A673 (cell line): ENCODE results near the gene TCTN1.

Experiments
- CTCF ChIP-seq: fragments of 300-800, 200-600 bp; sonication (generic); conservative IDR thresholded peaks from 2 replicates; pipeline ENCODE4 v1.5.1; 2017; ENCODE audit warnings: low read depth, mild to moderate bottlenecking, antibody characterized with exemption, low read length, moderate library complexity, mixed read lengths
- EZH2 ChIP-seq: fragments of 200-600 bp; sonication (generic); IDR thresholded peaks from 2 replicates; pipeline ENCODE4 v1.6.1; 2017; ENCODE audit warnings: borderline replicate concordance, low read depth, mild to moderate bottlenecking, mixed read lengths, antibody characterized with exemption, low read length; ENCODE audit not compliant: poor library complexity, severe bottlenecking

- TF ChIP-seq CTCF: no peak
- TF ChIP-seq EZH2: no peak
Observed at GRCh38 chr12:110566993-110567392, 46.9 kb upstream of the TCTN1 start.
